ENCODE measurements around the gene RPP38. TPM values are rescaled to one million over a fixed set of nuclear protein-coding genes. Genes with fewer than 3 reads are reported as not detected.

The RPP38 gene
- total and polyA plus RNA-seq, 2 of the 13 experiments (the other 11 are each of a cell fraction or from before 2014, with no cell fraction given) = 11.7 to 16.4 TPM

- TF ChIP-seq HNF4A (CRISPR knock-in tag; IDR thresholded peaks at IDR 0.05) (no peak), GTF3A (CRISPR knock-in tag; conservative IDR thresholded peaks at IDR 0.05) (no peak), SP1 (IDR thresholded peaks at IDR 0.05) (no peak), SP1 (CRISPR knock-in tag; IDR thresholded peaks at IDR 0.05) (no peak), AKAP8 (CRISPR knock-in tag; IDR thresholded peaks at IDR 0.05) (no peak), REXO4 (CRISPR knock-in tag; IDR thresholded peaks at IDR 0.05; ENCODE audit: borderline replicate concordance) (no peak), TCF7 (IDR thresholded peaks at IDR 0.05; ENCODE audit: low read depth) (no peak), ZNF605 (CRISPR knock-in tag; IDR thresholded peaks at IDR 0.05) (0 out of 2 replicates have a peak, but pooled peaks have one; percentile 53), DRAP1 (CRISPR knock-in tag; IDR thresholded peaks at IDR 0.05) (peak; percentile 60), PCBP2 (optimal IDR thresholded peaks at IDR 0.05; ENCODE audit: low read depth, low read length, poor library complexity, severe bottlenecking) (no peak), RELA (CRISPR knock-in tag; IDR thresholded peaks at IDR 0.05) (no peak), ZNF124 (CRISPR knock-in tag; IDR thresholded peaks at IDR 0.05) (no peak), ZNF136 (CRISPR knock-in tag; IDR thresholded peaks at IDR 0.05; ENCODE audit: low read depth) (no peak), RBFOX2 (IDR thresholded peaks at IDR 0.05; ENCODE audit: low read depth, low read length) (no peak), HDAC2 (CRISPR knock-in tag; IDR thresholded peaks at IDR 0.05) (0 out of 2 replicates have a peak, but pooled peaks have one; percentile 23), ZMAT5 (CRISPR knock-in tag; IDR thresholded peaks at IDR 0.05; ENCODE audit: borderline replicate concordance, low read depth) (no peak), ZNF512B (CRISPR knock-in tag; IDR thresholded peaks at IDR 0.05; ENCODE audit: borderline replicate concordance) (no peak), FIP1L1 (IDR thresholded peaks at IDR 0.05; ENCODE audit: borderline replicate concordance, insufficient read depth, low read depth, low read length) (no peak), KMT2A (CRISPR knock-in tag; IDR thresholded peaks at IDR 0.05) (peak; percentile 62), RFXANK (CRISPR knock-in tag; IDR thresholded peaks at IDR 0.05) (peak; percentile 24; the same call in 1 of the 2 replicates), TEAD3 (CRISPR knock-in tag; optimal IDR thresholded peaks at IDR 0.05; ENCODE audit: borderline replicate concordance) (peak; percentile 78)
- TF ChIP-seq, protein P1, sequence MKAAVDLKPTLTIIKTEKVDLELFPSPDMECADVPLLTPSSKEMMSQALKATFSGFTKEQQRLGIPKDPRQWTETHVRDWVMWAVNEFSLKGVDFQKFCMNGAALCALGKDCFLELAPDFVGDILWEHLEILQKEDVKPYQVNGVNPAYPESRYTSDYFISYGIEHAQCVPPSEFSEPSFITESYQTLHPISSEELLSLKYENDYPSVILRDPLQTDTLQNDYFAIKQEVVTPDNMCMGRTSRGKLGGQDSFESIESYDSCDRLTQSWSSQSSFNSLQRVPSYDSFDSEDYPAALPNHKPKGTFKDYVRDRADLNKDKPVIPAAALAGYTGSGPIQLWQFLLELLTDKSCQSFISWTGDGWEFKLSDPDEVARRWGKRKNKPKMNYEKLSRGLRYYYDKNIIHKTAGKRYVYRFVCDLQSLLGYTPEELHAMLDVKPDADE (CRISPR knock-in tag; IDR thresholded peaks at IDR 0.05) = no peak
- TF ChIP-seq, protein P2, sequence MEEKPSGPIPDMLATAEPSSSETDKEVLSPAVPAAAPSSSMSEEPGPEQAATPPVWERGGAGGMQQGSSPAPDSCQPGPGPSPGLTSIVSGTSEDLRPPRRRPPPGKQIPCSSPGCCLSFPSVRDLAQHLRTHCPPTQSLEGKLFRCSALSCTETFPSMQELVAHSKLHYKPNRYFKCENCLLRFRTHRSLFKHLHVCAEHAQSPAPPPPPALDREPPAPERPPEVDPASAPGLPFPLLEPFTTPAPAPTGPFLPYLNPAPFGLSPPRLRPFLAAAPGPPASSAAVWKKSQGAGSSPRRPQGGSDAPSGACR (CRISPR knock-in tag; IDR thresholded peaks at IDR 0.05) = no peak
Measured at GRCh38 chr10:15084502-15084922, 12.6 kb upstream of the RPP38 start (continued).
